Right atrium auricular region (tissue), 2 donors: ENCODE measurements around the gene TMEM156. TPM values are rescaled to one million over a fixed set of nuclear protein-coding genes. Genes with fewer than 3 reads are reported as not detected.
"Not testable (repeated sequence)": the region's sequence is repeated elsewhere in the genome, so short reads cannot be mapped to it uniquely, and the experiment has no call there.

Source experiments
- DNase-seq: peaks from one replicate; pipeline ENCODE4 v3.0.0-alpha.2; 2019; ENCODE audit warnings: low spot score
- H3K27ac ChIP-seq, 2 donors: fragments of 200-600 bp; sonication (generic); 1 replicate in 1 of 2; 2 replicates in 1 of 2; pipeline ENCODE4 v1.5.1; 2016 to 2019
- H3K27me3 ChIP-seq, 2 donors: fragments of 200-600 bp; sonication (generic); one replicate each; pipeline versions ENCODE4 v1.5.1 to v1.6.0; 2017 to 2019
- H3K36me3 ChIP-seq: fragments of 200-600 bp; sonication (generic); one replicate; pipeline ENCODE4 v1.5.1; 2016
- H3K4me1 ChIP-seq, 2 donors: fragments of 200-600 bp; sonication (generic); one replicate each; pipeline versions ENCODE4 v1.5.1 to v1.6.0; 2017 to 2019
- H3K4me3 ChIP-seq, 2 donors: fragments of 200-600 bp; sonication (generic); 1 replicate in 1 of 2; 2 replicates in 1 of 2; pipeline ENCODE4 v1.5.1; 2017 to 2019; ENCODE audit warnings: mild to moderate bottlenecking in 1 of 2, moderate library complexity in 1 of 2
- H3K9me3 ChIP-seq, 2 donors: fragments of 200-600 bp; sonication (generic); one replicate each; pipeline ENCODE4 v1.5.1; 2019
- CTCF ChIP-seq, 2 donors: fragments of 200-600 bp; sonication (generic); IDR thresholded peaks; one replicate each; pipeline ENCODE4 v1.5.1; 2019; ENCODE audit warnings: antibody characterized with exemption in 2 of 2
- total RNA-seq, 2 donors: library from RNA; depleted of rRNA; stranded (reverse); fragments of >200 nt; gene quantifications; one replicate each; pipeline ENCODE4 v1.1.0, GENCODE V29; 2016

TMEM156 gene
- total RNA-seq, 2 donors from 2014 or later: not detected

- Histone ChIP-seq H3K9me3 (no peaks in the 10 kb centered on the region), H3K4me3 (no peak overlapping the region), H3K27ac (no peak overlapping the region), H3K27me3 (no peaks in the 10 kb centered on the region), H3K4me1 (peaks cover 0 to 2% of the 10 kb centered on the region in 2 donors), H3K36me3 (peaks cover 26% of the 10 kb centered on the region)
- no peak for TF ChIP-seq CTCF (IDR thresholded peaks at IDR 0.05)
- DNase-seq: no peak
Observed at GRCh38 chr4:38944440-38944839, 87.8 kb downstream of the TMEM156 start.

GRCh38 chr4:38943343-38943742 is 88.9 kb downstream of the TMEM156 start:
- Histone ChIP-seq H3K36me3 (peaks cover 36% of the 10 kb centered on the region), H3K4me3 (no peak overlapping the region), H3K9me3 (no peaks in the 10 kb centered on the region), H3K4me1 (peaks cover 0 to 2% of the 10 kb centered on the region in 2 donors), H3K27me3 (no peaks in the 10 kb centered on the region), H3K27ac (no peak overlapping the region)
- no peak for TF ChIP-seq CTCF (IDR thresholded peaks at IDR 0.05)
- no peak for DNase-seq

GRCh38 chr4:38941906-38942305 is 90.3 kb downstream of the TMEM156 start:
- peaks cover 50% of the 10 kb centered on the region for H3K36me3 ChIP-seq
- H3K27ac ChIP-seq, H3K27me3 ChIP-seq, H3K9me3 ChIP-seq, DNase-seq, H3K4me1 ChIP-seq, H3K4me3 ChIP-seq: not testable (repeated sequence)

GRCh38 chr4:38940476-38940875 is 91.7 kb downstream of the TMEM156 start:
- H3K4me1 ChIP-seq: peaks cover 0 to 2% of the 10 kb centered on the region in 2 donors

GRCh38 chr4:38939165-38939564 is 93.0 kb downstream of the TMEM156 start:
- H3K36me3 ChIP-seq: peaks cover 67% of the 10 kb centered on the region
- no peak for TF ChIP-seq CTCF (IDR thresholded peaks at IDR 0.05)
- H3K27me3 ChIP-seq: no peaks in the 10 kb centered on the region
- no peaks in the 10 kb centered on the region for H3K9me3 ChIP-seq
- DNase-seq: no peak
- peaks cover 0 to 2% of the 10 kb centered on the region in 2 donors for H3K4me1 ChIP-seq
- no peak overlapping the region for H3K4me3 ChIP-seq
- H3K27ac ChIP-seq: no peak overlapping the region

More at GRCh38 chr4:38940476-38940875, 91.7 kb downstream of the TMEM156 start:
- no peak overlapping the region for H3K4me3 ChIP-seq
- H3K27ac ChIP-seq: no peak overlapping the region
- no peaks in the 10 kb centered on the region for H3K9me3 ChIP-seq
- no peak for DNase-seq
- TF ChIP-seq CTCF (IDR thresholded peaks at IDR 0.05): no peak
- no peaks in the 10 kb centered on the region for H3K27me3 ChIP-seq
- H3K36me3 ChIP-seq: peaks cover 63% of the 10 kb centered on the region

GRCh38 chr4:38935391-38936073 is 96.7 kb downstream of the TMEM156 start:
- no peak overlapping the region for H3K4me3 ChIP-seq
- no peaks in the 10 kb centered on the region for H3K4me1 ChIP-seq
- no peak for DNase-seq
- H3K27ac ChIP-seq: no peak overlapping the region
- peaks cover 89% of the 10 kb centered on the region for H3K36me3 ChIP-seq
- H3K9me3 ChIP-seq: no peaks in the 10 kb centered on the region
- TF ChIP-seq CTCF (IDR thresholded peaks at IDR 0.05): no peak
- H3K27me3 ChIP-seq: no peaks in the 10 kb centered on the region
